Measurements from ENCODE around the gene FADD. TPM values are rescaled to one million over a fixed set of nuclear protein-coding genes. Genes with fewer than 3 reads are reported as not detected.

The FADD gene
- total and polyA plus RNA-seq, 3 donors from 2014 or later, result 16.8 to 20.6 (median 20.6) TPM

GRCh38 chr11:70252844-70253243 is 49.7 kb downstream of the FADD start:
- no peaks in the 10 kb centered on the region for H3K4me1 ChIP-seq
- TF ChIP-seq, protein P1, sequence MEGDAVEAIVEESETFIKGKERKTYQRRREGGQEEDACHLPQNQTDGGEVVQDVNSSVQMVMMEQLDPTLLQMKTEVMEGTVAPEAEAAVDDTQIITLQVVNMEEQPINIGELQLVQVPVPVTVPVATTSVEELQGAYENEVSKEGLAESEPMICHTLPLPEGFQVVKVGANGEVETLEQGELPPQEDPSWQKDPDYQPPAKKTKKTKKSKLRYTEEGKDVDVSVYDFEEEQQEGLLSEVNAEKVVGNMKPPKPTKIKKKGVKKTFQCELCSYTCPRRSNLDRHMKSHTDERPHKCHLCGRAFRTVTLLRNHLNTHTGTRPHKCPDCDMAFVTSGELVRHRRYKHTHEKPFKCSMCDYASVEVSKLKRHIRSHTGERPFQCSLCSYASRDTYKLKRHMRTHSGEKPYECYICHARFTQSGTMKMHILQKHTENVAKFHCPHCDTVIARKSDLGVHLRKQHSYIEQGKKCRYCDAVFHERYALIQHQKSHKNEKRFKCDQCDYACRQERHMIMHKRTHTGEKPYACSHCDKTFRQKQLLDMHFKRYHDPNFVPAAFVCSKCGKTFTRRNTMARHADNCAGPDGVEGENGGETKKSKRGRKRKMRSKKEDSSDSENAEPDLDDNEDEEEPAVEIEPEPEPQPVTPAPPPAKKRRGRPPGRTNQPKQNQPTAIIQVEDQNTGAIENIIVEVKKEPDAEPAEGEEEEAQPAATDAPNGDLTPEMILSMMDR (IDR thresholded peaks at IDR 0.05), result no peak
- TF ChIP-seq POLR2A (IDR thresholded peaks at IDR 0.05), result no peak
- intact Hi-C loops (cut with DNase I; ENCODE audit: low total_unique reads), result no loop called here
- DNase-seq, result no peak
- H3K27ac ChIP-seq, result no peak overlapping the region
- H3K4me3 ChIP-seq, result no peak overlapping the region
- WGBS, 2 donors, result 95% methylated on average over 10 to 12 of the region's 12 CpGs
- no peaks in the 10 kb centered on the region for H3K36me3 ChIP-seq (ENCODE audit: low read depth, missing control alignments)
- H3K9me3 ChIP-seq, result no peaks in the 10 kb centered on the region
- no peaks in the 10 kb centered on the region for H3K27me3 ChIP-seq

DNA sequence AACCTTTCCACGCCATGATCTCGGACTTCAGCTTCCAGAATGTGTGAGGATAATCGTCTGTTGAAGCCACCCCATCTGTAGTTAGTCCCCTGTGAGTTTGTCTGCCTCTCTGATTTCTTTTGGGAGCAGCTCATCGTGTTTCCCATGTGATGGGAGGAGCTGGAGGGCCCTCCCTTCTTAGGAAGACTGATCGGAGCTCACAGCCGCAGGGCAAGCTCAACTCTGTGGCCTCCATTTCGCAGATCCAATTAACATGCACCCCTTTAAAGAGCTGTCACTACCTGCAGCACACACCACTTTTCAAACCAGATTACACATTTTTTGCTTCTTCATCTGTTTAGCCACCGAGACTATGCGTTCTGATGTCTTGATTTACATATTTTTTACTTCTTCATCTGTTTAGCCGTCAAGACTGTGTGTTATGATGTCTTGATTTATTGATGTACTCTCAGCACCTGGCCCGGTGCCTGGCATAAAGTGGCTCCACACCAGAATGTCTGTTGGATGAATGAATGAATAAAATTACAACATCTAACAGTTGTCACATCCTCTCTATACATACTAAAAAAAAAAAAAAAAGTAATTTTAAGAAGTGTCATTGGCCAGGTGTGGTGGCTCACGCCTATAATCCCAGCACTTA is 52.5 kb downstream of the FADD start:
- no peak for TF ChIP-seq POLR2A (IDR thresholded peaks at IDR 0.05)
- TF ChIP-seq, protein P1 (IDR thresholded peaks at IDR 0.05), result no peak
- H3K27ac ChIP-seq, result no peak overlapping the region
- no peaks in the 10 kb centered on the region for H3K27me3 ChIP-seq
- no peaks in the 10 kb centered on the region for H3K9me3 ChIP-seq
- no peaks in the 10 kb centered on the region for H3K36me3 ChIP-seq (ENCODE audit: low read depth, missing control alignments)
- intact Hi-C loops (cut with DNase I; ENCODE audit: low total_unique reads), result no loop called here
- no peak overlapping the region for H3K4me3 ChIP-seq
- DNase-seq, result no peak
- H3K4me1 ChIP-seq, result no peaks in the 10 kb centered on the region
- WGBS, 2 donors, result 65 to 68% methylated on average over 12 of the region's 12 CpGs

Other genes starting within 250 kb of the FADD start
- 10 to 100 TPM; 10.3 to 25.4 TPM for gene ANO1, start 125.0 kb upstream of the FADD start, total RNA-seq
- 42.7 TPM for gene ANO1, start 125.0 kb upstream of the FADD start, polyA plus RNA-seq (ENCODE audit: insufficient read depth, low read depth, low replicate concordance)
- gene PPFIA1, start 67.4 kb downstream of the FADD start, total RNA-seq, result 100 to 1,000 TPM; 125 to 144 TPM
- 110 TPM for gene PPFIA1, start 67.4 kb downstream of the FADD start, polyA plus RNA-seq (ENCODE audit: insufficient read depth, low read depth, low replicate concordance)
- 100 to 1,000 TPM; 354 to 377 TPM for gene CTTN, start 195.2 kb downstream of the FADD start, total RNA-seq
- gene CTTN, start 195.2 kb downstream of the FADD start, polyA plus RNA-seq (ENCODE audit: insufficient read depth, low read depth, low replicate concordance), result 136 TPM